Large intestine (tissue), 3 donors: ENCODE results near the gene FLRT3. TPM values are rescaled to one million over a fixed set of nuclear protein-coding genes. Genes with fewer than 3 reads are reported as not detected.

Source experiments
- DNase-seq, 2 donors: peaks; one replicate each; pipeline versions ENCODE4 v3.0.0 to v3.0.0-alpha.2; 2013
- H3K27ac ChIP-seq: one replicate; pipeline ENCODE4 v1.5.1; 2013; ENCODE audit warnings: low read length
- H3K27me3 ChIP-seq: 2 replicates; pipeline ENCODE4 v1.6.1; 2013; ENCODE audit warnings: low read length; ENCODE audit not compliant: control insufficient read depth, insufficient read depth
- H3K36me3 ChIP-seq: 2 replicates; pipeline ENCODE4 v1.6.1; 2013; ENCODE audit warnings: low read length; ENCODE audit not compliant: control insufficient read depth, insufficient read depth
- H3K4me1 ChIP-seq: one replicate; pipeline ENCODE4 v1.6.1; 2013; ENCODE audit warnings: low read length; ENCODE audit not compliant: control insufficient read depth, insufficient read depth
- H3K4me3 ChIP-seq: one replicate; pipeline ENCODE4 v1.5.1; 2013; ENCODE audit warnings: low read length
- H3K9me3 ChIP-seq: one replicate; pipeline ENCODE4 v1.6.1; 2013; ENCODE audit warnings: mild to moderate bottlenecking, low read depth, low read length, moderate library complexity; ENCODE audit not compliant: control insufficient read depth
- WGBS: methylation state at CpG from one replicate; pipeline ENCODE4 v1.1.5; 2013; ENCODE audit warnings: low lambda C conversion rate; ENCODE audit not compliant: insufficient coverage; 5-methylcytosine and 5-hydroxymethylcytosine counted together
- polyA plus RNA-seq: library from polyadenylated mRNA; unstranded; fragments of 120-200 nt; gene quantifications from one replicate; pipeline ENCODE4 v1.2.1, GENCODE V29; 2013

FLRT3 gene
- polyA plus RNA-seq, 1 donor: 96.3 TPM

DNA sequence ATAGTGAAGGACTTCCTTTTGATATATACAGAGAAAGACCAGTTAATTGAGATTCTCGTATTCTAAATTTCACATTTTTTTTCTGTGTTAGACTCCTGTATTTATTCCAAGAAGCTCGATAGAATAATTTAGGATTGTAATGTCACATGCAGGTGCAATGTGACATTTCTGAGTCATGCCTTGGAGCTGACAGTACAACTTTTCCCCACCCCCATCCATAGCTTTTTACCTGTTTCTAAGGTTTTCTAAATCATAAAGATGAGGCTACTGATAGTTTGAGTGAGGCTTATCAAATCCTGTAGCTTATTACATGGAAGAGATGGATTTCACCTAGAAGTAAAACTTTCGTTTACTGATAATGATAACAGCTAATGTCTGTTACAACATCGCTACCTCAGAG, 37.6 kb downstream of the FLRT3 start:
- Histone ChIP-seq H3K9me3 (no peaks in the 10 kb centered on the region), H3K27ac (no peak overlapping the region), H3K4me1 (no peaks in the 10 kb centered on the region), H3K36me3 (no peaks in the 10 kb centered on the region), H3K27me3 (no peaks in the 10 kb centered on the region), H3K4me3 (no peak overlapping the region)
- peak; percentile 26 to 55 for DNase-seq
- WGBS: 60% methylated on average over 4 of the region's 4 CpGs

DNA sequence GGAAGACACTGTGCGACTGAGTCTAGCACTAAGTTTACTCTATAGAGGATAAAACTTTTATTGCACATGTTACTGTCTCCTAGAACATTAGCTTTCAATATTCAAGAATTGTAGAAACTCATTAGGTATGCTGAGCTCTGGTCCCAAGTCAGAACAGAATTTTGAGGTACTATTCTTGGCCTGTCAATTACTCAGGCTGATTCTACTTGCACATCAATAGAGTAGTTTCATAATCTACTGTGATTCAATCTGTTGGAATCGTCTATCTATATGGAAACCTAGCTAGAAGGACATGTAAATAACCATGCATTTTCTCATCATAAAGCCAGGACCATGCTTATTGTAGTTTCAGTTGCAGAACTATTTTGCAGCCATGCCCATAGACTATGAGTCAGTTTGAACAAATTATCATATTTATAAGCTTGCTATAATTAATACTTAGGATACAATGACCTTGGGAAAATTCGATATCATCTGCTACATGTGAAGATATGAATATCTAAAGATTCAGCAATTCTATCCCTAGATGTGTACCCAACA, 41.6 kb downstream of the FLRT3 start:
- WGBS: no CpG with 5 or more reads among the region's 3 CpGs

DNA sequence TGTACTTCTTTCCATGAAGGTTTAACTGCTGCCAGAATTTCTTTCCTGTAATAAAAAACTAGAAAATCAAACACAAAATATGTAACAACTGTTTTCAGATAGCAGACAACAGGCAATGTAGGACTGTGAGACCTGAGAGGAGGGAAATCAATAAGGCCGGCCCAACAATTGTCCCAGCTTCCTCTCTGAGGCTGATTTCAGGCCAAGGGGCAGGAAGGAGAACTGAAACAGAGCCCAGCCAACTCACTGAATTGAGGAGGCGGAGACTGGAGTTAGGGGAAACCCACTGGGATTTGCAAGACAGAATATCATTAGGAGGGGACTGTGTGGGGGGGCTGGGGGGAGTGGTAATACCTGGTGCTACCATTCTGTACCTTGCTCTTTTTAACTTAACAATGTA, 42.2 kb downstream of the FLRT3 start:
- H3K9me3 ChIP-seq: no peaks in the 10 kb centered on the region
- no peaks in the 10 kb centered on the region for H3K27me3 ChIP-seq
- WGBS: no CpG with 5 or more reads among the region's 2 CpGs
- H3K36me3 ChIP-seq: no peaks in the 10 kb centered on the region
- no peak overlapping the region for H3K4me3 ChIP-seq
- no peak overlapping the region for H3K27ac ChIP-seq
- no peak for DNase-seq
- no peaks in the 10 kb centered on the region for H3K4me1 ChIP-seq

More for the DNA sequence above, 41.6 kb downstream of the FLRT3 start:
- DNase-seq: no peak
- no peaks in the 10 kb centered on the region for H3K36me3 ChIP-seq
- no peaks in the 10 kb centered on the region for H3K9me3 ChIP-seq
- no peaks in the 10 kb centered on the region for H3K27me3 ChIP-seq
- no peak overlapping the region for H3K27ac ChIP-seq
- no peak overlapping the region for H3K4me3 ChIP-seq
- no peaks in the 10 kb centered on the region for H3K4me1 ChIP-seq

DNA sequence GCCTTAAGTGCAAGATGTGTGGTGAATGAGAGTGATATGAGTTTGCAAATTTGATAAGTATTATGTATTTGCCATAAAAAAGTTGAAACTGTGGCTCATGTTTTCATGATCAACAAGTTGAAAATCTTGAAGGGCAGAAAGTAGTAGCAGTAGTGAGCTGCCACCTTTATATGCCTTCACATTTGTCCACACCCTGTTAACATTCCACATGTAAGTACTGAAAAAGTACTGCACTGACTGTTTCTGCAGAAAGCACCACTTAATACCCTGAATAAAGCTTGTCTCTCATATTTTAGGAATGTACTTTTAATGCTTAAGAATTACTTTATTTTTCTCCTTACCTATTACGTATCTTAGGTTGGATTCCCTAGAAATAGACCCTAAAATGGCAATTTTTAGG, 45.9 kb downstream of the FLRT3 start:
- Histone ChIP-seq H3K4me3 (no peak overlapping the region), H3K4me1 (no peaks in the 10 kb centered on the region), H3K9me3 (no peaks in the 10 kb centered on the region), H3K27me3 (no peaks in the 10 kb centered on the region), H3K36me3 (no peaks in the 10 kb centered on the region), H3K27ac (no peak overlapping the region)
- 100% methylated on average over 1 of the region's 1 CpG for WGBS
- no peak for DNase-seq

DNA sequence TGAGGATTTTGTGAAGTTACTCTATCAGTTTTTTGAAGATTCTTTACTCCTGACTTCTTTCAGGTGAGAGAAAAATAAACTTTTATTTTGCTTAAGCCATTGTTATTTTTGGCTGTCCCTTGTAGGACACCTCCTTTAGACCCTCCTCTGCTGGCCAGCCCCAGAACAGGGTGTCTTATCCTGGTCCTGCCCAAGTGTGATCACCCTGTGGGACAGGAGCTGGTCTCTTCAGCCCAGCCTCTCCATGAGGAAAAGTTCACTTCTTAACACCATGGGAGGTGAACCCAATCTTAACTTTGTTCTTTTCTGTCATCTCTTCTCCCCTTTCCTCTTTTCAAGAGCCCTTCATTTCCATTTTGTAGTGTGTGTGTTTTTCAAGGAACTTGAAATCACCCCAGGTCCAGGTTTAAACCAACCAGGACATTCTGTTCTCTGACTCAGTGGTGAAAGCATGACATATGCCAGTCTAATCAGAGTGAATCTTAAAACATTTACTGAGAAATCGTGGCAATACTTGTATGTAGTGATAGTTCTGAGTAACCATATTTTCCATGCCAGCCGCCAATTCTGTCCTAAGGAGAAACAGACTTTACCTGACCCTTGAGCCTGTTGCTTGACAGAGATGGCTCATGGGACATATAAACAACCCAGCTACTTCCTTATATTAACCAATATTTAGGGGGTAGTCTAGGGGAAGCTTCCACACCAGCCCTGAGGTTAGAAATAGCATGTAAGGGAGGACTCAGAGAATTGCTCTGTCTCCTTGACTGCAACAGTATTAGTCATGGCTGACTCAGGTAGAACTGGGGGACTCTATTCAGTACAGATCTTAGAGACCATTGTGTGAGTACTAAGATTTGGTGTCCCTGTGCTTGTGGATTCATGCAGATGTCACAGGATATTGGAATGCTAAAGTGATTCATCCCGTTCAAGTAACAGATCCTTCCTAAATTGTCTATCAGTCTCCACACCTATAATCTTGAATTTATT, 48.8 kb downstream of the FLRT3 start:
- Histone ChIP-seq H3K27me3 (no peaks in the 10 kb centered on the region), H3K4me3 (no peak overlapping the region)

DNA sequence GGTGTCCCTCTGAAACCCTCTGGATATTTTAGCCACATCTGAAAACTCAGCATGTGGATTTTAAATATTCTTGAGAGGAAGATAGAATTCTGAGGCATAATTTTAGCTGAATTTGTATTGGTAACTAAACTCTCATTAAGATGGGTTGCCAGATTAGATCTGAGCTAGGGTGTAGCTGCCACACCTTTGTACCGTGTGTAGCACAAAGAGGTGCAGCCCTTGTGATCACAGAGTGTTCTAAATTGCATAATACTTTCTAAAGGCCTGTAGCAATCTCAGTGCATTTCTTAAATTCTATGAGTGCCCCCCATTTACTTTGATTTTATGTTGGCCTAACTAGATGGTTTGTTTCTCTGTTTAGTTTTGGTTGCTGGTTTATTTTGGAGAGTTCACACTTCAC, 53.0 kb downstream of the FLRT3 start:
- H3K4me3 ChIP-seq: no peak overlapping the region
- H3K9me3 ChIP-seq: no peaks in the 10 kb centered on the region
- no peaks in the 10 kb centered on the region for H3K36me3 ChIP-seq
- no peaks in the 10 kb centered on the region for H3K27me3 ChIP-seq
- no CpG with 5 or more reads among the region's 1 CpG for WGBS
- H3K4me1 ChIP-seq: no peaks in the 10 kb centered on the region
- no peak overlapping the region for H3K27ac ChIP-seq
- peak in 1 of 2 donors; percentile 14 for DNase-seq

More for the DNA sequence above, 48.8 kb downstream of the FLRT3 start:
- H3K27ac ChIP-seq: no peak overlapping the region
- WGBS: 80% methylated on average over 1 of the region's 3 CpGs
- H3K4me1 ChIP-seq: no peaks in the 10 kb centered on the region
- H3K36me3 ChIP-seq: no peaks in the 10 kb centered on the region
- H3K9me3 ChIP-seq: no peaks in the 10 kb centered on the region
- DNase-seq: no peak

DNA sequence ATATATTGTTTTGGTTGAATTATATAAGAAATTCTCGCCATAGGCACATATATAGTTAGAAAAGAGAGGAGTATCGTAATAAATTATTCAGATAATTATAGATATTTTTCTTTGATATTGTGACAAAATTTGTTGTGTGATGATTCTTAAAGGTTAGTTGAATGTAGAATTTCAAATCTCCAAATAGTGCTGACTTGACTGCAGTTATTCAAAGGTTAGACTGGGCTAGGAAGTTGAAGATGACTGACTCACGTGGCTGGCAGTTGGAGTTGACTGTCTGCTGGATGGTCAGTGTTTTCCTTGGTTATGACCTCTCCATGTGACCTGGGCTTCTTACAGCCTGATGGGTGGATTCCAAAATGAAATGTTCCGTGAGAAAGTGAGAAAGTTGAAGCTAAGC, 55.3 kb downstream of the FLRT3 start:
- no peak overlapping the region for H3K4me3 ChIP-seq
- no peaks in the 10 kb centered on the region for H3K4me1 ChIP-seq
- DNase-seq: no peak
- no peaks in the 10 kb centered on the region for H3K27me3 ChIP-seq
- 100% methylated on average over 3 of the region's 4 CpGs for WGBS
- no peaks in the 10 kb centered on the region for H3K9me3 ChIP-seq
- no peak overlapping the region for H3K27ac ChIP-seq
- no peaks in the 10 kb centered on the region for H3K36me3 ChIP-seq
